Activated gamma-delta T cell treated with anti-CD3 and anti-CD28 coated beads, Interleukin-2, amount 50 U/mL, for 16 hours (primary cell): Measurements from ENCODE around the gene GRID1.

Experiments used
- DNase-seq: peaks from one replicate; pipeline ENCODE4 v3.0.0-alpha.2; 2020; ENCODE audit warnings: low read depth

GRID1 gene

GRCh38 chr10:86353506-86354485, 12.8 kb downstream of the GRID1 start:
- no peak for DNase-seq

- DNase-seq, result no peak
Observed at GRCh38 chr10:86350897-86351296, 15.7 kb downstream of the GRID1 start.

DNA sequence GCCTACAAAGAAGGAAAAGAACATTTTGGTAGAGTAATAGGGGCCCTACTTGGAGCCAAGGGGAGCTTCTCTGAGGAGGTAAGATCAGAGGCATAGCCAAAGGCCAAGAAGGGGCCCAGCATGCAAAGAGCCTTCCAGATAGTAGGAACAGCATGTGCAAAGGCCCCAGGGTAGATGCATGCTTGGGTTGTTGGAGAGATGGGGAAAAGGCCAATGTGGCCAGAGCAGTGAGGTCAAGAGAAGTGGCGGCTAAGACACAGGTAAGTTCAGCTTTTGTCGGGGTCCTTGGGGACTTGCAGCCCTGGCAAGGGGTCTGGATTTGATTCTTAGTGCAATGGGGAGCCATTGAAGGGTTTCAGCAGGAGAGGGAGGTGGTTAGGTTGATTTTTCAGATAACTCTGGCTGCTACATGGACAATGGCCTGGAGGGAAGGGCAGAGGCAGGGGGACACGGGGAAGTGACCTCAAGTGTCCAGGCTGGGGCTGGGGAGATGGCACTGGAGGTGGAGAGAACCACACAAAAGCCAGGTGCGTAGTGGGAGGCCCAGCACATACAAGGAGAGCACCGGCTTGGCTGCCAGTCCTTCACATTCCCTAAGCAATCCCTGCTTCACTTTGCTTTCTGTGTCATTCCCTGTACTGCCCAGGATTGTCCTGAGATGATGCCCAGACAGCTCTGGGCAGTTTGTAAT, 16.5 kb downstream of the GRID1 start:
- DNase-seq, result no peak

GRCh38 chr10:86349474-86349873, 17.1 kb downstream of the GRID1 start:
- no peak for DNase-seq

DNA sequence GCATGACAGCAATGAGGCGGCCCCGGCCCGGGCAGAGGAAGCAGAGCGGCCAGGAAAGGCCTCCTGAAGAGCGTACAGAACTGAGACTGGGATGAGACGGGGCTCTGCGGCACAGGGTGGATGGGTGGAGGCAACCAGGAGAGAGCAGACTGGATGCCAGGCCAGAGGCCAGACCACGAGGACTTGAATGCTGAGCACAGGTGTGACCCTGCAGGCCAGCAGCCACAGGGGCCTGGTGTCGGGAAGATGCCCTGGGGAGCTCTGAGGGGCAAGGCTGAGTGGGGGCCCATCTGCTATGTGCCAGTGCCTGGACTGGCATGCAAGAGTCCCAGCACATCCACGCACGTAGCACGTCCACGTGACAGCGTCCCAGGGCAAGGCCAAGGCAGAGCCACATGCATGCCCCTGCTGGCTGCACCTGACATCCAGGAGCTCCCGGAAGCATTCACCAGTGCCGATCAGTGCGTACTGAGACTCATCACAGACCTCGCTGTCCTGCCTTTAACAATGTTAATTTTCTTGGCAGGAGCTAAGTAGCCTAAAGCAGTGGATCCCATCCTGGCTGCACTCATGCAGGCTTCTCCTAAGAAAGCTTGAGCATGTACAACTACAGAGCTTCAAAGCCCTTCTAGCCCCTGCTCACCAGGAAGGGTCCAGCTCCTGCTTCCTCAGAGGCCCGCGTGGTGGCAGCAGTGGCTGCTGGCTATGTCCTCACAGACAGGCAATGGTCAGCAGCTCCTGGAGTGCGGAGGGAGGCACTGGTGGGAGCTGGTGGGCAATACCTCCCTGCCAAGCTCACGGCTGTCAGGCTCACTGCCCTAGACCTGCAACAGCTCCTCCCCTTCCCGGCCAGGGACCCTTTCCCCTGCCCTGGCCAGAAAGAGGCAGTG, 18.0 kb downstream of the GRID1 start:
- DNase-seq, result no peak

GRCh38 chr10:86347856-86348255, 18.7 kb downstream of the GRID1 start:
- DNase-seq, result no peak

GRCh38 chr10:86346799-86347665, 19.6 kb downstream of the GRID1 start:
- no peak for DNase-seq

DNA sequence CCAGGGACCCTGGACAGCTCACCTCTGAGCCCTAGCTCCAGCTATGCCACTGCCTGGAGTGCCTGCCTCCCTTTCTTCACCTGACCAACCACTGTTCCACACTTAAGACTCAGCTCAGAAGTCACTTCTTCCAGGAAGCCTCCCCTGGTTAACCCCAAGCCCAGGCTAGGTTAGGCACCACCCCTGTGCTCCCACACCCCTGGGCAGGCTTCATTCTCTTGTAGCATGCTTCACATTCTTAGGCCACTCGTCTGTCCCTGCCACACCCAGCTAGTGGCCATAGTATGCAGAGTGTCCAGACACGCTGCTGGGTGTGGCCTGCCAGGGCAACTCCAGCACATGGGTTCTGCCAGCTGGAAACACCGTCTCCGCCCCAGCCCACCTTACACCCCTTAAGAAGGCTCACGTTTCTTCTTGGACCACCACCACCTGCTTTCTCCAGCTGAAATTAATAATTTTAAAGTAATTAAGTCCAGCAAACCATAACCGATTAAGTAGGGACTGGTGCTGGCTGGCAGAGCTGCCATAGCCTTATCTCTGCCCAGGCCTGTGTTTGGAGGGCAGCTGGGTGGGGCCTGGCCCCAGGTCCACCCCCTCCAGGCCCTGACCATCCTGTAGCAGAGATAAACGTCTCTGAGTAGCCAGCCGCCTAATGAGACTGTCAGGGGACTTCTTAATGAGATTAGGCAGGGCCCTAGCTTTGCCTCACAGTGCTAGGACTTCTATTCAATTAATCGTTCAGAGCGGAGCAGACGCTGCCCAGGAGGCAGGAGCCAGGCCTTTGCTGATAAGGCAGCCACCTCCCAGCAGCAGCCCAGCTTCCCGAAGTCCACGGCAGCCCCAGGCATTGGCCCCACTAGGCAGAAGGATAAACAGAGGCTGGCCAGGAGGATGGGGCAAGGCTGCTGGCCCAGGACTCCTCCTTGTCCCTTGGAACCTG, 20.5 kb downstream of the GRID1 start:
- DNase-seq, result no peak

DNA sequence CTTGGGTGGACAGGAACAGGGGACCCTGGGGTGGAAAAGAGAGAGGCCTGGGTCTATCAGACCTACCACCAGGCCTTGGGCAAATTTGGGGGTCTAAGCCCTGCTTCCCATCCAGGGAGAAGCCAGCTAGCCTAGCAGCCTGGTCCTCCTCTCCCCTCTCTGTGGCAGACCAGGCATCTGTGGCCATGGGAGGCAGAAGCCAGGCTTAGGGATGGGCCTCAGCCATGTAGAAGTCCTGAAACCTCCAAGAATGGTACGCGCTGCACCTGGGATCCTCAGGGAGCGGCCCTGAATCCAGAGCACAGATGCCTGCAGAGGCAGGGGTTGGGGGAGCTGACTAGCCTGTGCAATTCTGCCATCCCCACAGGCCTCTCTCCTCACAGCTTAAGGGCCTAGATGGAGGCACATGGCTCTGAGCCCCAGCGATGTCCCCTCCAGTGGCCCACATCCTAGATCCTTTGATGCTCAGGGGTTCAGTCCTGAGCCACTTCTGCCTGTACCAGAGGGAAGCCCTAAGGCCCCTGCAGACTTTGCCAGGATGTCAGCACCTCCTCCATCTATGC, 21.2 kb downstream of the GRID1 start:
- DNase-seq, result no peak

DNA sequence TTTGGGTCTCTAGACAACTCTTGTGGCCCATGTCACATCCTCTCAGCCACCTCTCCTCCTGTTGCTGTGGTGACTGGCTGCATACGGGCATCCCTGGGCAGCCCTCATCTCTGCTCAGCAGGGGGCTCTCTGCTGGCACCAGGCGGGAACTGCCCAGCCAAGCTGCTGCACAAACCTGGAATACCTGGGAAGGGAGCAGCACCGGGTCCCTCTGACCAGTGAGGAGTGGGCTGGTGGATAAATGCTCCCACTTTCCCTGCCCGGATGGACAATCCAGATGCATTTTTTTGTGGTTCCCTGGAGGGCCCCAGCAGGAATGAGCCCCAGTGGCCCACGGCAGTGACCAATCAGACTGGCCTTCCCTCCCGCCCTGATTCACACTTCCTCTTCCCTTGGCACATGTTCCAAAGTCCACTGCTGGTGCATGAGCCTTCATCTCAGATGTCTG, 21.9 kb downstream of the GRID1 start:
- DNase-seq, result no peak

- no peak for DNase-seq
Observed at GRCh38 chr10:86344281-86344680, 22.3 kb downstream of the GRID1 start.

DNA sequence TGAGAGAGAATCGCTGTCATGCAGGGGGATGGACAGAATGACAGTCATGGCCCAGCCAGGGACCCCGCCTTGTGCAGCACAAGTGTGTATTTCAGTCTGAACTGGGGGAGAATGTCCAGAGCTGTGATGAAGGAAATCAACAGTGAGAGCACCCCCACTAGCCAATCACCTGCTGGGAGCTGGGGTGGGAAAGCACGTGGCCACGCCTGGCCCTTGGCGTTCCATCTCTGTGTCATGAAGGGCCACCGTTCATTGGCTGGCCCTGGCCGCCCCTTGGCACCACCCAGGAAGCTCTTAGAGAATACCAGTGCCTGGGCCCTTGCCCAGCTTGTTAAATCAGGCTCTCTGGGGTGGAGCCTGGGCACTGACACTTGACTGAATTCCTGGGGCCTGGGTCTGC, 22.8 kb downstream of the GRID1 start:
- no peak for DNase-seq

- DNase-seq, result no peak
Observed at GRCh38 chr10:86342111-86342863, 24.3 kb downstream of the GRID1 start.

DNA sequence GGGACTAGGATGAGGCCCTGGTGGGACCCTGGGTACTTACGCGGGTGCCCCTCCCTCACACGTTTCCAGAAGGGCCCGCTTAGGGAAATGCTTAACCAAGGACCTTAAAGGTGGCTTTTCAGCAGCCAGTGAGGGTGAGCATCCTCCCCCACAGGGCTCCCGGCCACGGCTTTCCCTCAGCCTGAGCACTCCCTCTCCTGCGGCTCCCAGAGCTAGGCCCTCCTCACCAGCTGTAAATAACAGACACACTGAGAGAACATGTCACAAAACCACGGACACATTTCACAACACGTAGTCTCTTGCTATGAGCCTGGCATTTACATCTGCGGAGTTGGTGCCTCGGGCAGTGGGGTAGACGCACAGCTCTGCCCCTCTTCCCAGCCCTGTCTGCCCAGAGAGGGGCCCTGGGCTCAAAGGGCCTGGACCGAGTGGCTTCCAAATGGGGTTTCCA, 25.2 kb downstream of the GRID1 start:
- DNase-seq, result no peak

DNA sequence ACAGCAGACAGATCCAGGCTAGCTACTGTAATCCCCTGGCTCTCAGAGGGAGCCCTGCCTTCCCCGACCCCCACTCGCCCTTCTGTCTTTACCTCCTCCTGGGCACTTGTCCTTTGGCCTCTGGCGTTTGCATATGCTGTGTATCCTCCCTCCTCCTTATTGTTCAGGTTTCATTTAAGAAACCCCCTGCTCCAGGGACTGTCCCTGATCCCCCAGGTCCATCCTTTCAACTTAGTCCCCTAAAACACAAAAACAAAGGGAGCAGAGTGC, 25.7 kb downstream of the GRID1 start:
- no peak for DNase-seq

DNA sequence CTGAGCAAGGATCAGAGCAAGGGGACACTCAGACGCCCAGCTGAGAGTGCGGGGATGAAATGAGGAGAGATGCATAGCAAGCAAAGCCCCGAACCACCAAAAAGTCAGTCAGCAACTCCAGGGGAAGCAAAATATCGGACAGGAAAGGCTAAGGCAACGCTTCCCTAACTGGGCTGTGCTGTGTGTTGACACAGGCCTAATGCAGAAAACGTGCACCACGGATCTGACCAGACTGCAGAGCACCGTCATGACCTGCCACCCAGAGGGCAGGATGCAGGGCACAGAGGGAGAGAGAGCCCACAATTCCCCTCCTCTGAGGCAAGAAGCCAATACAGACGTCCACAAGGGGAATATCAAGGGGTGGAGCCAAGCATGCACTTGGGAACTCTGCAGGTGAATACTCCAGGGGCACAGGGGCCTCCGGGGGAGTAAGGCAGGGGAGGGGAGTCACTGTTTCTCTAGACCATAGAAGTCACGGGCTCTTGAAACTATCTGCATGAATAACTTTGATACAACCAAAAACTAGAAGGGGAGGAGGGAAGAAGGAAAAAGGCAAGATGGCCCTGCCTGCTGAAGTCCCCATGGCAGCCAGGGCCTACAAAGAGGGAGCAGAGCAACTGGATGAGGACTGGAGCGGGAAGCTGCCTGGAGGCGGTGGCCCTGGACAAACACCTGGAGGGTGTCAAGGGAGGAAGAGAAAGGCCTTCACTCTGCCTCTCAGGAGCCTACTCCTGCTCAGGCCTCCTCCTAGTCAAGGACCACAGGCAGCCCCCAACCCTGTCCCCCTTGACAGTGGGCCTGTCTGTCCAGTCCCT, 26.2 kb downstream of the GRID1 start:
- DNase-seq, result no peak

DNA sequence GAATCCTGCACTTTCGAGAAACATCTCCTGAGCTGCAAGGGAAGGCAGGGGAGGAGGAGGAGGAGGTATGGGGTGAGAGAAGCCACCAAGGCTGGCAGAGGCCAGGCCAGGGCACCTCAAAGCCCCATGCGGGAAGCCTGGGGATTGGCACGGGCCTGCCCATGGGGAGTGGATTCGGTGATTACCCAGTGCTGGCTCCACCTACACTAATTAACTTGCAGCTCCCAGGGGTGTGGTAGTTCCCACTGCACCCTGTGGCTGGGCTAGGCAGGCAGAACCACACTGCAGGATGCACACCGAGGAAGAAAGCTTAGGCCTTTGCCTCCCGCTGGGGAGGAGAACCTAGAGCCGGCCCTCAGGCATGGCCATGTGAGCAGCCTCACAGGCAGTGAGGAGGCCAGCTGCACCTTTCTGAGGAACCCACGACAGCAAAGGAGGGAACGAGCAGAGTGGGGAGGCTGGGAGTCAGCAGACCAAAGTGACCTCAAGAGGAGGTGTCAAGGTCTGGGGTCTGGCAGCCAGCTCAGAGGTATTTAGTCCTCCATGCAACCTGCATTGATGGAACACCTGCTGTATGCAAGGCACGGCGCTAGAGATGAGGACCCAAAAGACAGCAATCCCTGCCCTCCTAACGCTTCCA, 27.2 kb downstream of the GRID1 start:
- no peak for DNase-seq

DNA sequence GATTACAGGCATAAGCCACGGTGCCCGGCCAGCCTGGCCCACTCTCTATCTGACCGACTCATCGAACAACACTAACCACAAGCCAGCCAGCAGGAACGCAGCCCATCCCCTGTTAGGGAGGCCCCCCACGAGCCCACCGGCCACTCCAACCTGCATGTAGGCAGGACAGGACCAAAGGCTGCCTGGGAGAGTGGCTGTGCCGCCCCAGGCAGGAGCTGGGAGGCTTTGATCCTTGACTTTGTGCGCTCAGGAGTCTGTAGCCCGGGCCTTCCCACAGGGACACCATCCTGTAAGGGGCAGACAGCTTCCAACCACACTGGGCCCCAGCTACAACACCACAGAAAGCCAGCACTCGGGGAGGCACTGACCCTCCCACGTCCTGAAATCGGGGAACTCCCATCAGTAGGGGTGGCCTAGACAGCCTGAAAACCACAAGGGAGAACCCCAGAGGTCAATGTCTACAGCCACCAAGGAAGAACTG, 29.4 kb downstream of the GRID1 start:
- DNase-seq, result no peak
